Activated B cell treated with CpG ODN at 0.5 μM for 24 hours (primary cell): ENCODE results near the gene LSAMP. TPM values are rescaled to one million over a fixed set of nuclear protein-coding genes. Genes with fewer than 3 reads are reported as not detected.
"Not testable (repeated sequence)": the region's sequence is repeated elsewhere in the genome, so short reads cannot be mapped to it uniquely, and the experiment has no call there.

Source experiments
- ATAC-seq: fragments of 200-7000 bp; cut with Tn5 transposase; one replicate; pipeline ENCODE4 v1.10.0; 2021; ENCODE audit warnings: low read depth, mild to moderate bottlenecking, moderate library complexity
- CTCF ChIA-PET: fragments of 350-600 bp; sonication (Branson Sonifier 250); formaldehyde crosslinking; loops from one replicate; lab custom pipeline; 2021; ENCODE audit warnings: antibody characterized with exemption; lab: Charles Lee
- POLR2A ChIA-PET: fragments of 350-600 bp; sonication (Branson Sonifier 250); formaldehyde crosslinking; loops from one replicate; lab custom pipeline; 2021; ENCODE audit warnings: antibody characterized with exemption; lab: Charles Lee
- DNase-seq: peaks from one replicate; pipeline ENCODE4 v3.0.0; 2022
- H3K27ac Mint-ChIP-seq: one replicate; pipeline ENCODE4 v1.8.0; 2020; ENCODE audit warnings: mixed read lengths
- H3K27me3 Mint-ChIP-seq: one replicate; pipeline ENCODE4 v1.8.0; 2021; ENCODE audit warnings: mixed read lengths
- H3K36me3 Mint-ChIP-seq: one replicate; pipeline ENCODE4 v1.8.0; 2021; ENCODE audit warnings: low read depth, mixed read lengths
- H3K4me1 Mint-ChIP-seq: one replicate; pipeline ENCODE4 v1.8.0; 2021; ENCODE audit warnings: mixed read lengths
- H3K4me3 Mint-ChIP-seq: one replicate; pipeline ENCODE4 v1.8.0; 2020; ENCODE audit warnings: mild to moderate bottlenecking, mixed read lengths
- H3K9me3 Mint-ChIP-seq: one replicate; pipeline ENCODE4 v1.8.0; 2020; ENCODE audit warnings: mixed read lengths
- intact Hi-C: fragments of 100-400 bp; cut with micrococcal nuclease; formaldehyde crosslinking; loops from one replicate; pipeline ENCODE4 v1.15.1; 2024
- total RNA-seq: library from RNA; stranded (reverse); gene quantifications from 2 replicates; pipeline ENCODE4 v1.2.3, GENCODE V29; 2022
- TF ChIP-seq, protein P1 (sequence below): fragments of 200-600 bp; IDR thresholded peaks from one replicate; pipeline ENCODE4 v1.8.0; 2022; ENCODE audit warnings: antibody characterized with exemption, mild to moderate bottlenecking

LSAMP gene
- total RNA-seq, 1 donor from 2014 or later, result 0.16 TPM

DNA sequence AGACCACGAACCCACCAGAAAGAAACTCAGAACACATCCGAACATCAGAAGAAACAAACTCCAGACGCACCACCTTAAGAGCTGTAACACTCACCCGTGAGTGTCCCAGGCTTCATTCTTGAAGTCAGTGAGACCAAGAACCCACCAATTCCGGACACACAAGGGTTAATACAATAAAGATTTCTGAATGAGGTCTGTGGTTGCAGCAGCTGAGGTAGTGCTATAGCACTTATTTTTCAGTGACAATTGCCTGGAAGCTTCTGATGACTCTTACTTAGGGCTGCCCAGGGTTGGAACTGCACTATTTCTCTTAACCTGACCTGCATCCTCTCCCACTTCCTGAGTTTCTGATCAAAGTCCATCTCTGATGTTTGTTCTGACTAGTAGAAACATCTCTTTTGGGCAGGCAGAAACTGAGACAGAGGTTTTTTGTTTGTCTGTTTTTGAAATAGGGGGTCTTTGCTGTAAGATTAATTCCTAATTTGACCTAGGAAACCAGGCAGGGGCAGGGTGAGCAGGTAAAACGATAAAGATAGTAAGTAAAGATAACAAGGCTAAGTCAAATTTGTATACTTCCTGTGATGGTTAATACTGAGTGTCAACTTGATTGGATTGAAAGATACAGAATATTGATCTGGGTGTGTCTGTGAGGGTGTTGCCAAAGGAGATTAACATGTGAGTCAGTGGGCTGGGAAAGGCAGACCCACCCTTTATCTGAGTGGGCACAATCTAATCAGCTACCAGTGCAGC, 652.9 kb downstream of the LSAMP start:
- no peak for ATAC-seq
- H3K27me3 Mint-ChIP-seq, result peaks cover 5% of the 10 kb centered on the region
- intact Hi-C loops, result no loop called here
- H3K27ac Mint-ChIP-seq, result no peak overlapping the region
- no peaks in the 10 kb centered on the region for H3K36me3 Mint-ChIP-seq
- TF ChIP-seq, protein P1, sequence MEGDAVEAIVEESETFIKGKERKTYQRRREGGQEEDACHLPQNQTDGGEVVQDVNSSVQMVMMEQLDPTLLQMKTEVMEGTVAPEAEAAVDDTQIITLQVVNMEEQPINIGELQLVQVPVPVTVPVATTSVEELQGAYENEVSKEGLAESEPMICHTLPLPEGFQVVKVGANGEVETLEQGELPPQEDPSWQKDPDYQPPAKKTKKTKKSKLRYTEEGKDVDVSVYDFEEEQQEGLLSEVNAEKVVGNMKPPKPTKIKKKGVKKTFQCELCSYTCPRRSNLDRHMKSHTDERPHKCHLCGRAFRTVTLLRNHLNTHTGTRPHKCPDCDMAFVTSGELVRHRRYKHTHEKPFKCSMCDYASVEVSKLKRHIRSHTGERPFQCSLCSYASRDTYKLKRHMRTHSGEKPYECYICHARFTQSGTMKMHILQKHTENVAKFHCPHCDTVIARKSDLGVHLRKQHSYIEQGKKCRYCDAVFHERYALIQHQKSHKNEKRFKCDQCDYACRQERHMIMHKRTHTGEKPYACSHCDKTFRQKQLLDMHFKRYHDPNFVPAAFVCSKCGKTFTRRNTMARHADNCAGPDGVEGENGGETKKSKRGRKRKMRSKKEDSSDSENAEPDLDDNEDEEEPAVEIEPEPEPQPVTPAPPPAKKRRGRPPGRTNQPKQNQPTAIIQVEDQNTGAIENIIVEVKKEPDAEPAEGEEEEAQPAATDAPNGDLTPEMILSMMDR, result no peak
- POLR2A ChIA-PET, result no interaction called here
- DNase-seq, result no peak
- H3K4me3 Mint-ChIP-seq, result no peak overlapping the region
- CTCF ChIA-PET, result no interaction called here
- peaks cover 3% of the 10 kb centered on the region for H3K4me1 Mint-ChIP-seq
- H3K9me3 Mint-ChIP-seq, result no peaks in the 10 kb centered on the region

DNA sequence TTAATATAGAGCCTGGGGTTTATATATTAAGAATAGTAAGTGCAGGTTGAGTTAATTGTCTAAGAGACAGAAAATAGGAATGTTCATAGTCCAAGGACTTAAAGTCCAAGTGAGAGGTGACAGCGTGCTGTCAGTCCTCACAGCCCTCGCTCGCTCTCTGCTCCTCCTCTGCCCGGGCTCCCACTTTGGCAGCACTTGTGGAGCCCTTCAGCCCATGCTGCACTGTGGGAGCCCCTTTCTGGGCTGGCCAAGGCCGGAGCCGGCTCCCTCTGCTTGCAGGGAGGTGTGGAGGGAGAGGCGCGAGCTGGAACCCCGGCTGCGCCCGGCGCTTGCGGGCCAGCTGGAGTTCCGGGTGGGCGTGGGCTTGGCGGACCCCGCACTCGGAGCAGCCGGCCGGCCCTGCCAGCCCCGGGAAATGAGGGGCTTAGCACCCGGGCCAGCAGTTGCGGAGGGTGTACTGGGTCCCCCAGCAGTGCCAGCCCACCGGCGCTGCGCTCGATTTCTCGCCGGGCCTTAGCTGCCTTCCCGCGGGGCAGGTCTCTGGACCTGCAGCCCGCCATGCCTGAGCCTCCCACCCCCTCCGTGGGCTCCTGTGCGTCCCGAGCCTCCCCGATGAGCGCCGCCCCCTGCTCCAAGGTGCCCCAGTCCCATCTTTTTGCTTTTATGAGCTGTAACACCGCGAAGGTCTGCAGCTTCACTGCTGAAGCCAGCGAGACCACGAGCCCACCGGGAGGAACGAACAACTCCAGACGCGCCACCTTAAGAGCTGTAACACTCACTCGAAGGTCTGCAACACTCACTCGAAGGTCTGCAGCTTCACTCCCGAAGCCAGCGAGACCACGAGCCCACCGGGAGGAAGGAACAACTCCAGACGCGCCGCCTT, 653.8 kb downstream of the LSAMP start:
- H3K36me3 Mint-ChIP-seq, ATAC-seq, POLR2A ChIA-PET, DNase-seq, H3K9me3 Mint-ChIP-seq, H3K27me3 Mint-ChIP-seq, H3K4me3 Mint-ChIP-seq, intact Hi-C loops, H3K27ac Mint-ChIP-seq, H3K4me1 Mint-ChIP-seq, CTCF ChIA-PET: not testable (repeated sequence)

DNA sequence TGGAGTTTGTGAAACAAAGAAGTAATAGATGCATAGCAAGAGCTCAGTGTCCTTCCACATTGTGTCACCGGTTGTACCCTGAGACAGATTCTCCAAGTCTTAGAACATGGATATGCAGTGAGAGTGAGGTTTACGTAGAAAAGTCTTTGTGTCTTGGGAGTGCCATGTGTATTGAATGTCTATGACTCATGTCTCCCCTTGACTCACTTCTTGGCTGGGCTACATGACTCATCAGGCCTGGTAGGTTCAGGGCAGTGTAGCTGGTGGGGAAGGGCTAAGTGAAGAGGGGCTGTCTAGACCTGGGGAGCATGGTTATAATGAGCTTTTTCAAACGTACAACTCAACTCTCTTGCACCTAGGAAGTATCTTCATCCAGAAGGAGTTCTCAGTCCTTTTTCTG, 654.5 kb downstream of the LSAMP start:
- TF ChIP-seq, protein P1, result no peak
- H3K4me3 Mint-ChIP-seq, result no peak overlapping the region
- DNase-seq, result no peak
- no peaks in the 10 kb centered on the region for H3K9me3 Mint-ChIP-seq
- peaks cover 3% of the 10 kb centered on the region for H3K4me1 Mint-ChIP-seq
- no peak overlapping the region for H3K27ac Mint-ChIP-seq
- no peaks in the 10 kb centered on the region for H3K36me3 Mint-ChIP-seq
- peaks cover 10% of the 10 kb centered on the region for H3K27me3 Mint-ChIP-seq
- ChIA-PET CTCF (no interaction called here), POLR2A (no interaction called here)
- intact Hi-C loops, result no loop called here
- peak; percentile 99 for ATAC-seq

DNA sequence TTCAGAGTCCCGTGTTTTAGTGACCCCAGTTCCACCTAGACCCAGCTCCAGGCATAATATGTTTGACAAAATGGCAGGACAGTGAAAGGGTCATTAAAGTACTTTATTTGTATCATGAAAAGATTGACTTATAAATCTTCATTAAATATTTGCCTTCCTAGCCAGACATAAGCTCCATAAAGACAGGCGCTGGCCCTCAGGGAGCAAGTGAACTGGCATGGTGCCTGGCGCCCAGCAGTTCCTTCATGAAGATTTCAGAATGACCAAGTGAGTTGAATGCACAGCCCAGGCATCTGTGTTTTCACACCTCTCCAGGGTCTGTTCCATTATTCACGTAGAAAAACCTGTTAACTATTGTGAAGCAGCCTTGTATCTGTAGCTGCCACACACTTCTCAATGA, 655.8 kb downstream of the LSAMP start:
- ChIA-PET POLR2A (no interaction called here), CTCF (interaction anchor here (1.0 kb wide), 1 partner anchor 26 kb away, joined by 3 read pairs; no protein-coding TSS in a partner anchor)
- DNase-seq, result no peak
- no peak overlapping the region for H3K4me3 Mint-ChIP-seq
- H3K27me3 Mint-ChIP-seq, result peaks cover 10% of the 10 kb centered on the region
- peaks cover 13% of the 10 kb centered on the region for H3K4me1 Mint-ChIP-seq
- no peaks in the 10 kb centered on the region for H3K9me3 Mint-ChIP-seq
- intact Hi-C loops, result loop anchor here (10.0 kb wide), 1 partner anchor 1945 kb away; no protein-coding TSS in a partner anchor
- TF ChIP-seq, protein P1, result no peak
- H3K27ac Mint-ChIP-seq, result no peak overlapping the region
- H3K36me3 Mint-ChIP-seq, result no peaks in the 10 kb centered on the region
- ATAC-seq, result no peak

DNA sequence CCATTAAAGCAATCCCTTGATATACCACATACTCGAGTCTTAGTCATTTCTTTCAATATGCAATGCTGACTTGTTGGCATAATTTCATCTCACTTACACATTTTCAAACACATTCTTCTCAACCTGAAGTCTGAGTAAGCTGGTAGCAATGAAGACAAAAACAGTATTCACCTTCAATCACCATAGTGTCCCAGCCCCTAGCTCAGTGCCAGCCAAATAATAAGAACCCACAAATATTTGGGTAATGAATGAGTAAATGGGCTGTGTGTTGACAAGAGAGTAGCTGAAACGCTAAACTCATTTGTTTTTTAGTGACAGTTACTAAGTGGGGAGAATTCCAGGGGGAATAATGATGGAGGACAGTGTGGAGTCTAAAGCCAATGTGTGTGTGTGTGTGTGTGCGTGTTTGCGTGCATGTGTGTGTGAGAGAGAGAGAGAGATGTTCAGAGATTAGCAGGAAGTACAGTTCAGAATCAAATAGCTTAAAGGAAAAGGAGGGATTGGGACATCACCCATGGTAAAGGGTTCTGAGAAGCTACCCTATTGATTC, 656.3 kb downstream of the LSAMP start:
- H3K4me3 Mint-ChIP-seq, result no peak overlapping the region
- peaks cover 15% of the 10 kb centered on the region for H3K4me1 Mint-ChIP-seq
- H3K27me3 Mint-ChIP-seq, result peaks cover 10% of the 10 kb centered on the region
- H3K27ac Mint-ChIP-seq, result no peak overlapping the region
- no peaks in the 10 kb centered on the region for H3K9me3 Mint-ChIP-seq
- DNase-seq (no peak), ATAC-seq (no peak)
- POLR2A ChIA-PET, result no interaction called here
- CTCF ChIA-PET, result interaction anchor here (1.0 kb wide), 1 partner anchor 26 kb away, joined by 3 read pairs; no protein-coding TSS in a partner anchor
- TF ChIP-seq, protein P1, result no peak
- H3K36me3 Mint-ChIP-seq, result peaks cover 1% of the 10 kb centered on the region
- intact Hi-C loops, result loop anchor here (10.0 kb wide), 1 partner anchor 1944 kb away; no protein-coding TSS in a partner anchor
